ENCODE results near the gene MACF1. TPM values are rescaled to one million over a fixed set of nuclear protein-coding genes. Genes with fewer than 3 reads are reported as not detected.
"Not testable (repeated sequence)": the region's sequence is repeated elsewhere in the genome, so short reads cannot be mapped to it uniquely, and the experiment has no call there.

MACF1 gene
- total RNA-seq, 3 donors from 2014 or later, result 104 to 128 (median 120) TPM

DNA sequence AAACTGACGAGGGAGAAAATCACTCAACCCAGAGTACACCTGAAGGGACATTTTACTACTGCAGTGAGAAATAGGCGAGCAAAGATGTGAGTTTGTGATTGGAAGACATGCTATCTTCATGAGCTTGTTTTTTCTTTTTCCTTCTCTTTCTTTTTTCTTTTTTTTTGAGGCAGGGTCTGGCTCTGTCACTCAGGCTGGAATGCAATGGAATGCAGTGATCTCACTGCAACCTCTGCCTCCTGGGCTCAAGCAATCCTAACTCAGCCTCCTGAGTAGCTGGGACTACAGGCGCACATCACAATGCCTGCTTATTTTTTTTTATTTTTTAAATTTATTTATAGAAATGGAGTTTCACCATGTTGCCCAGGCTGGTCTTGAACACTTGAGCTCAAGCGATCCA lies 312.3 kb downstream of the MACF1 start:
- not testable (repeated sequence) for H3K4me1 Mint-ChIP-seq (ENCODE audit: low read depth); H3K4me3 Mint-ChIP-seq; H3K9me3 Mint-ChIP-seq; H3K36me3 Mint-ChIP-seq (ENCODE audit: insufficient read depth); H3K27me3 Mint-ChIP-seq (ENCODE audit: low read depth); ATAC-seq; DNase-seq

DNA sequence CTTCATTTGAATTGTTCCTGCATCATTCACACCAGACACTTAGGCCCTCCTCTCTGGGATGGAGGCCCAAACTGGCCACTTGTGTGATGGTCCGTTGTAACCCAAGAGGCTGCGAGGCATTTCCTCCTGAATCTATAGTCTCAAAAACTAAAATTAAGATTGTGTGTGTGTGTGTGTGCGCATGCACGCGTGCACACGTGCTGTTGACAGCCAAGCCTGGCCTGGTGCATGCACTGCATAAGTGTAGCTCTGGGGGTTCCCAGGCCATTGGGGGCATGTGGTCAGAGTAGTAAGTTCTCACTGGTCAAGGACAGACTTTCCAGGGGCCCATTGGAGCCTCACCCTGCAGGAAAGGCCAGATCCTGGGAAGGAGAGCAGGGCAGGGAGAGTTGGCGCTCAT lies 313.4 kb downstream of the MACF1 start:
- H3K36me3 Mint-ChIP-seq (ENCODE audit: insufficient read depth); DNase-seq; H3K4me3 Mint-ChIP-seq; H3K4me1 Mint-ChIP-seq (ENCODE audit: low read depth); H3K27me3 Mint-ChIP-seq (ENCODE audit: low read depth); H3K9me3 Mint-ChIP-seq; ATAC-seq: not testable (repeated sequence)

DNA sequence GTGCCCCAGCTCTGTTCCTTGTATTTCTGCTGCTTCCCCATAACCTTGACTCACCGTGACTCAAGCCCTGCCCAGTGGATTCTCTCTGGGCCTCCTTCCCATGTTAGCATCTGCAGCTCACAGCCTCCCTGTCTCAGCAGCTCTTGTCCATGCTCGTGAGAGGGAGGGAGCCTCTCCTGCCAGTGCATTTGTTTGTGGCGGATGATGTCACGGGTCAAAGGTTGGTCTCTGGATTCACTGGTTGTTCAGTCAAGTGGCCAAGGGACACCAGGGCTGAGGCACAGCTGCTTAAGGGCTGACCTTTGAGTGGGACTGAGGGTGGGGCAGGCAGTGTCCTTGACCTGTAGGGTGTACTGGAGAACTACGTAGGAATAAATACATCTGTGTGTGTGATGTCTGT lies 314.9 kb downstream of the MACF1 start:
- not testable (repeated sequence) for H3K36me3 Mint-ChIP-seq (ENCODE audit: insufficient read depth); H3K4me3 Mint-ChIP-seq; DNase-seq; H3K9me3 Mint-ChIP-seq; H3K27me3 Mint-ChIP-seq (ENCODE audit: low read depth); H3K4me1 Mint-ChIP-seq (ENCODE audit: low read depth); ATAC-seq

DNA sequence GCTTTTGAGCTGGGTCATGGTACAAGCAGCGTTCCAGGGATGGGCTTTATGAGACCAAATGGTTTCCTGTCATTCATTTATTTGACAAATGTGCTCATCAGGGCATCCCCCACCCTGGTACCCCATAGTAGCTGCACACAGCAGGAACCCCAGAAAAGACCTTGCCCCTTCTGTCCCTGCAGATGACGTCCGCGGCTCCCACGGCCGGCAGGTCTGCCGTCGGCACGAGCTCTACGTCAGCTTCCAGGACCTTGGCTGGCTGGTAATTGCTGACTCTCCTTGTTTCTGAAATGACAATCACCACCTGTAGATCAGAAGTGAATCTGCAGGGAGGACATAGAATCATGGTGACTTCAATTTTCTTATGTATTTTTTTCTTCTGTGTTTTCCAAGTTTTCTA lies 317.7 kb downstream of the MACF1 start:
- not testable (repeated sequence) for H3K4me3 Mint-ChIP-seq; H3K9me3 Mint-ChIP-seq; H3K4me1 Mint-ChIP-seq (ENCODE audit: low read depth); H3K36me3 Mint-ChIP-seq (ENCODE audit: insufficient read depth); DNase-seq; H3K27me3 Mint-ChIP-seq (ENCODE audit: low read depth); ATAC-seq

DNA sequence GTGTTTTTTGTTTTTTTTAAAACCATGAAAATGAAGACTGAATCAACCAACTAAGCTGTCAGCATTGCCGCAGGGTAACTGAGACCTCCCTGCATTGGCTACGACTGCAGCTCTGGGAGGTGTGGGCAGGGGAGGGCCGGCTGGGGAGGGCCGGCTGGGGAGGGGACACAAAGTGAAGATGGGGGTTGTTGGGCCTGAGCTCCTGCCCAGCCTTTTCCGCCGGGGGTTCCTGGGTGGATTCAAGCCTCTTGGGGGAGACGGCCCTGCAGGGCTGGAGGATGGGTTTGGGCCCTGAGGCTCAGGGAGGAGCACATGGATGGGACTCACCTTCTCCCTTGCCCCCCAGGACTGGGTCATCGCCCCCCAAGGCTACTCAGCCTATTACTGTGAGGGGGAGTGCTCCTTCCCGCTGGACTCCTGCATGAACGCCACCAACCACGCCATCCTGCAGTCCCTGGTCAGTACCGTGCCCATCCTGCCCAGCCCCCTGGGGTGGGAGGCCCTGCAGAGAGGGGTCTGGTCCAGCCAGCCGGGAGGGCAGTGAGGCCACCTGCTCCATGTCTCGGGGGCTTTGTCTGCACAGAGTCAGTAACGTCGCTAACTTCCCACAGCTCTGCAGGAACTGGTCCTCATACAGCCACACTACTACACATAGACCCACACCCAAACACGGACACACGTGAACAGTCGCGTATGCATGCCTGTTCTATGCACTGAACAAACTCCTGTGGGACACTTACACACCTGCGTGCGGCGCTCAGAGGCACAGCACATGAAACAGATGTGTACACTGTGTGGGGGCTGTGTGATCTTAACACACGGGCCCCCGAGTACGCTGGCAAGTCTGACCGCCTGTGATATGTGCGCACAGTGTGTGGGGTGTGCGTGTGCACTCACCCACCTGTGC lies 318.4 kb downstream of the MACF1 start:
- Mint-ChIP-seq H3K4me1 (ENCODE audit: low read depth) (peaks cover 4% of the 10 kb centered on the region), H3K4me3 (no peak overlapping the region), H3K36me3 (ENCODE audit: insufficient read depth) (peaks cover 8% of the 10 kb centered on the region), H3K9me3 (no peaks in the 10 kb centered on the region), H3K27me3 (ENCODE audit: low read depth) (no peaks in the 10 kb centered on the region)
- DNase-seq, result no peak
- no peak for ATAC-seq

DNA sequence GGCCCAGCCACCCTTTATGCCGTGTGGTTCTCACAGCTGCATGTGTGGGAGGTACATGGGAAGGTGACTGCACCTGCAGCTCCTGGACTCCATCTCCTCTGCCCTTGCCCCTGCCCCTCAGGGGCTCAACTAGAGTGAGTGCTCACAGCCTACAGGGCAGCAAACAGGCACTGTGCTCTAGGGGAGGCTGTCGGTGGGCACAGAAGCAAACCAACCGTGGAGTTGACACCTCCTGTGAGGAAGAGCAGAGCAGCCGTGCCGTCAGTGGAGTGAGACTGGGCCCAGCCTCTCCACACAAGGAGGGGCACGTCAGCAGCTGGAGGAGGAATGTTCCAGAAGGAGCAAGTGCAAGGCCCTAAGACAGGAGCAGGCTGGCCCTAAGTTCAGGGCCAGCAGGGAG lies 319.7 kb downstream of the MACF1 start:
- Mint-ChIP-seq H3K9me3 (no peaks in the 10 kb centered on the region), H3K27me3 (ENCODE audit: low read depth) (no peaks in the 10 kb centered on the region), H3K4me3 (no peak overlapping the region), H3K36me3 (ENCODE audit: insufficient read depth) (peaks cover 11% of the 10 kb centered on the region), H3K4me1 (ENCODE audit: low read depth) (peaks cover 4% of the 10 kb centered on the region)
- DNase-seq, result no peak
- ATAC-seq, result no peak

DNA sequence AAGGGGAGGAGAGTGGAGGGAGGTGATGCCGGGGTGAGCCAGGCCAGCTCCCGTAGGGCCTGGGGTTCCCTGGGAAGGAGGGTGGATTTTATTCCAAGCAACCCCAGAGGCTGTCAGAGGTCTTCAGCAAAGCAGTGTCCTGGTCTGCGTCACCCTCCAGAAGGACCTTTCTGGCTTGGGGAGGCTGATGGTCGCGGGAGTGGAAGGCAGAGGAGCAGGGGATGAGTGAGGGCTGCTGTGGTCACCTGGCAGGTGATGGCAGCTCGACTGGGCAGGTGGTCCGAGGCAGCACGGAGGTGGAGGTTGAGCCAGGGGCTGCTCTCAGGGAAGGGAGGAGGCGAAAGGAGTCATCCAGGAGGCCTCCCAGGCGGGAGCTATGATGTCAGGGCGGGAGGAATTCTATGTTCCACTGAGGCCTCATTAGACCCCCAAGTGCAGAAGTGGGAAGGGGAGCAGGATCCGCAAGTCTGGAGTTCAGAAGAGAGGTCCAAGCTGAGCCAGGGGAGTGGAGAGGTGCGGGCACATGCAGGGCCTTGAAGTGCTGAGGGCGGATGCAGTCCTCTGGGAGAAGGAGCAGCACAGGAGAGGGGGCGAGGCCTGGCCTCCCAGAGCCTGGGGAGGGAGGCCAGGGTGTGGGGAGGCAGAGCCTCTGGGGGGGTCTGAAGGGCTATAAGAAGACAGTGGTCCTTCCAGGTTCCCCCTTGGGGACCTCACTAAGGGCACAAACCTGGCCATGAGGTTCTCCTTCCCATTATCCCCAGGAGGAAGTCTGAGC lies 320.3 kb downstream of the MACF1 start:
- ATAC-seq (no peak), DNase-seq (no peak)
- H3K36me3 Mint-ChIP-seq (ENCODE audit: insufficient read depth), result peaks cover 14% of the 10 kb centered on the region
- no peak overlapping the region for H3K4me3 Mint-ChIP-seq
- no peaks in the 10 kb centered on the region for H3K27me3 Mint-ChIP-seq (ENCODE audit: low read depth)
- no peaks in the 10 kb centered on the region for H3K9me3 Mint-ChIP-seq
- peaks cover 4% of the 10 kb centered on the region for H3K4me1 Mint-ChIP-seq (ENCODE audit: low read depth)

DNA sequence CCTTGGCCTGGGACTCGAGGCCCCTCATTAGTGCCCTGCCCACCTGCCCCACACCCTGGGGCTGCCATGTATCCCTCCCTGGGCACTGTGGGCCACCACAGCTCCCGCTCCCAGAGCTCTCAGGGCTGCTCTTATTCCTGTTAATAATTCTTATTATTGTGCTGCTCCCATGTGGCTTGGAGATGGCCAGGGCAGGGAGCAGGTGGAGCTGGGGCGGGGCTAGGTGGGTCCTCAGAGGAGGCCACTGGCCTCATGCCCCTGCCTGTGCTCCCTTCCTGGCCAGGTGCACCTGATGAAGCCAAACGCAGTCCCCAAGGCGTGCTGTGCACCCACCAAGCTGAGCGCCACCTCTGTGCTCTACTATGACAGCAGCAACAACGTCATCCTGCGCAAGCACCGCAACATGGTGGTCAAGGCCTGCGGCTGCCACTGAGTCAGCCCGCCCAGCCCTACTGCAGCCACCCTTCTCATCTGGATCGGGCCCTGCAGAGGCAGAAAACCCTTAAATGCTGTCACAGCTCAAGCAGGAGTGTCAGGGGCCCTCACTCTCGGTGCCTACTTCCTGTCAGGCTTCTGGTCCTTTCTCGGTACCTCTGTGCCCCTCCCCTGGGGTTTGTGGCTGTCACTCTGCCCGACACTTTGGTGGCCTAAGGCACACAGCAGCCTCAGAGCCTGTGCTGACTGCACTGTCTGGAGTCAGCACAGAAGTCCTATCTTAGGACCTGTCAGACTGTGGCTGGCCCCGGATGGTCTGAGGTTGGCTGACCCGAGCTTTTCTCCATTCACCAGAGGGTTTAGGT lies 321.1 kb downstream of the MACF1 start:
- DNase-seq, result no peak
- ATAC-seq, result peak; percentile 71 to 76
- Mint-ChIP-seq H3K4me1 (ENCODE audit: low read depth) (peaks cover 4% of the 10 kb centered on the region), H3K36me3 (ENCODE audit: insufficient read depth) (peaks cover 15% of the 10 kb centered on the region), H3K9me3 (no peaks in the 10 kb centered on the region), H3K27me3 (ENCODE audit: low read depth) (no peaks in the 10 kb centered on the region), H3K4me3 (no peak overlapping the region)

DNA sequence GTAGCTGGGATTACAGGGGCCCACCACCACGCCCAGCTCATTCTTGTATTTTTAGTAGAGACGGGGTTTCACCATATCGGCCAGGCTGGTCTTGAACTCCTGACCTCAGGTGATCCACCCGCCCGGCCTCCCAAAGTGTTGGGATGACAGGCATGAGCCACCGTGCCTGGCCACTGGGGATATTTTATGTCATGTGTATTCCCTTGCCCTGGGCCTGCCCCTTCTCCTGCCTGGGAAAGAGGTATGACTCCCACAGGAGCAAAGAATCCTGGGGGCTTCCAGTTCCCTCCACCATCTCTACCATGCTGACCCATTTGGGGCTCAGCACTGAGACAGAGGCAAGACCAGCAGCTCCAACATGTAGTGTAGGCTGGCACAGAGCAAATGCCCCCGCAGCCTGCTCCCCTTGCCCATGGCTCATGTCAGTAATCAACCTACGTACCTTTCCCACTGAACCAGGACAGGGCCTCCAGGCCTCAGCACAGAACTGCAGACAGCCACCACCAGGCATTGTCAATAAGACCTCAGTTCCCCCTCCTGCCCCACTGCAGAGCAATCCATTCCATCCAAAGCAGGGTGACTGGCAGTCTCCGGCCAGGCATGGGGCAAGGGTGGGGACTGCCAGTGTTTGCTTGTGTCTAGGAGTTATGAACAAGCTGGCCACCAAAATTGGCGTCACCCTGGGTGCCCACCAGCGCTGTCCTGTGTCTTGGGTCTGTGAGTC lies 322.1 kb downstream of the MACF1 start:
- no peak for ATAC-seq
- DNase-seq, result no peak
- peaks cover 4% of the 10 kb centered on the region for H3K4me1 Mint-ChIP-seq (ENCODE audit: low read depth)
- H3K9me3 Mint-ChIP-seq, result no peaks in the 10 kb centered on the region
- H3K27me3 Mint-ChIP-seq (ENCODE audit: low read depth), result no peaks in the 10 kb centered on the region
- no peak overlapping the region for H3K4me3 Mint-ChIP-seq
- peaks cover 18% of the 10 kb centered on the region for H3K36me3 Mint-ChIP-seq (ENCODE audit: insufficient read depth)

DNA sequence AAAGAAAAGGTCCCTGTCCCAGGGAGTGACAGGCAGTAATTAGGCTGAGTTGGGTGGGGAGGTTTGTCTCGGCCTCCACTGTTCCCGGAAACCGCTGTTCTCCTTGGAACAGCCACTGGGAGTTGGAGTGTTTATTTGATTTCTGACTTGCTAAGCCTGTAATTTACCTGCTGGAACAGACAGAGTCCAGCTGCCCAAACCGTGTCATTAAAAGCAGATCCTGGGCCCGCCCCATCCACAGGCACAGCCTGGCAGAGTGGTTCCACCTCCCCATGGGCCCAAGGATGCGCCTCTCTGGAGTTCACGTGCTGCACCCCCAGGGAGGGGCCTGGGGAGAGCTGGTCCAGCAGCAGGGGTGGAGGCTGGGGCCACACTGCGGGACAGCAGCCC lies 322.7 kb downstream of the MACF1 start:
- not testable (repeated sequence) for ATAC-seq; H3K4me1 Mint-ChIP-seq (ENCODE audit: low read depth); H3K4me3 Mint-ChIP-seq; DNase-seq; H3K27me3 Mint-ChIP-seq (ENCODE audit: low read depth); H3K9me3 Mint-ChIP-seq
- peaks cover 22% of the 10 kb centered on the region for H3K36me3 Mint-ChIP-seq (ENCODE audit: insufficient read depth)

DNA sequence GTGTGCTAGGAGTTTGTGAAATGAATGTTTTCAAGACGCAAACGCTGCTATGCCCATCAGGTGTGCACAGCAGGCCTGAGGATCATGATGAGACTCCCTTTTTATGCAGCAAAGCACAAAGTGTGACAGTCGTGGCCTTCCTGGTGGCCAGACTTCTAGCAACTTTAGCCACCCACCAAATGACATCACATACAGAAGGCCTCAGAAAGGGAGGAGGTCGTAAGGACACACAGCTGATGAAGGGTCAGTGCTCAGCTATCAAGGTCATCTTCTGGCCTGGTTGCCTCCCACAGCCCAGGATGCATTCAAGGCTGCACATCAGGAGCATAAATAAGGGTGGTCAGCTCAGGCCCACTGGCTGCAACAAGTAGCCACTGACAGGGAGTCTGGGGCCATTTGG lies 323.6 kb downstream of the MACF1 start:
- Mint-ChIP-seq H3K9me3 (no peaks in the 10 kb centered on the region), H3K36me3 (ENCODE audit: insufficient read depth) (peaks cover 25% of the 10 kb centered on the region), H3K27me3 (ENCODE audit: low read depth) (no peaks in the 10 kb centered on the region), H3K4me1 (ENCODE audit: low read depth) (peaks cover 4% of the 10 kb centered on the region), H3K4me3 (no peak overlapping the region)
- ATAC-seq, result no peak
- no peak for DNase-seq

DNA sequence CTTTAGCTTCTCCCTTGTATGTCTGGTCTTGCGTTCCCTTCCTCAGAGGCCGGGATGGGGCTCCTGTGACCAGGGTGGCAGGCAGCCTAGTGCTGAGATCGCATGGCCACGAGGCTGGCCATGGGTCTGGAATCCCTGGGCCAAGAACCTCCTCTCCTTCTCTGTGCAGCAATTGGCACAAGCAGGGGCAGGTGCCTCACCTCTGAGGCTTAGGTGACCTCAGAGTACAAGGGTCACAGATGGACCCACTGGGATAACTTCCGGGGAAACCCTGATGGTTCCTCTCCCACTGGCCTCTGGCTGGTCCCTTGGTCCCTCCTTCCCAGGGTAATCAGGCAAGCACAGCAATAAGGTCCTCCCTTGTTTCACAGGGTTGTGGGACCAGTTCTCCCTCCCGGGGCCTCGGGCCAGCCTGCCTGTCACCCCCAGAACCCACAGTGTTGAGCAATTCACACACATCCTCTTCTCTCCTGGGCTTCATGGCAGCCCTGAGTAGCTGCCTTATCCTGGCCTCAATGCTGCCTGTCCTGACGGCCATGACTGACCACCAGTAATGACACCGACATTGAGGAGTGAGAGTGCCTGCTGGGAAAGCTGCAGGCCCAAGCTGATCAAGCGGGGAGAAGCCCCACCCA lies 325.5 kb downstream of the MACF1 start:
- Mint-ChIP-seq H3K4me1 (ENCODE audit: low read depth) (peaks cover 2% of the 10 kb centered on the region), H3K9me3 (no peaks in the 10 kb centered on the region), H3K36me3 (ENCODE audit: insufficient read depth) (peaks cover 22% of the 10 kb centered on the region), H3K27me3 (ENCODE audit: low read depth) (no peaks in the 10 kb centered on the region), H3K4me3 (no peak overlapping the region)
- ATAC-seq, result no peak
- no peak for DNase-seq

DNA sequence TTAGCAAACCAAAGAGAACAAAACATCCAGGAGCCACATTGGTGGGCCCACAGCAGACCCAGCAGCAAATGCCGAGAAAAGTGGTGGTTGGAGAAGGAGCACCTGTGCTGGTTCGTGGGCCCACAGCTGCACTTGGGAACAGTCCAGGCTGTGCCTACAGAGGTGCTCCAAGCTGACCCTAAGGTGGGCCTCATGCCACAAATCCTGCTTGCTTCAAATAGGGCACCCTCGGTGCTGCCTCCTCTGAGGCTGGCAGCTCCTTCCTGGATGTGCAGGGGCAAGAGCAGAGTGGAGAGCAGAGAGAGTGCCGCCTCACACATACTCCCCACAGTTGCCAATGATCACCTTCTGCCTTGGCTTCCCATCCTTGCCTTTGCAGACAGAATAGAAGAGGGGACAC lies 327.0 kb downstream of the MACF1 start:
- DNase-seq, result no peak
- no peak overlapping the region for H3K4me3 Mint-ChIP-seq
- no peaks in the 10 kb centered on the region for H3K9me3 Mint-ChIP-seq
- H3K36me3 Mint-ChIP-seq (ENCODE audit: insufficient read depth), result peaks cover 27% of the 10 kb centered on the region
- no peaks in the 10 kb centered on the region for H3K27me3 Mint-ChIP-seq (ENCODE audit: low read depth)
- ATAC-seq, result no peak
- H3K4me1 Mint-ChIP-seq (ENCODE audit: low read depth), result no peaks in the 10 kb centered on the region

Data from activated T-cell treated with anti-CD3 and anti-CD28 coated beads, Interleukin-2, amount 50 U/mL, for 4 hours (primary cell).